ENCODE results near the gene STK10.

- TF ChIP-seq EZH2phosphoT487 (IDR thresholded peaks at IDR 0.05; ENCODE audit: borderline replicate concordance) (no peak), CTCF (conservative IDR thresholded peaks at IDR 0.05; ENCODE audit: low read length) (no peak)
Measured at GRCh38 chr5:172101547-172102217, 86.3 kb downstream of the STK10 start.
